ENCODE data around the gene ASB16.

Gene ASB16

GRCh38 chr17:44213403-44214229 is 43.1 kb downstream of the ASB16 start:
- Histone ChIP-seq H3K4me3 (ENCODE audit: low read length) (no peak overlapping the region), H3K18ac (ENCODE audit: low read length) (no peak overlapping the region), H3K56ac (ENCODE audit: low read length) (no peak overlapping the region), H3K36me3 (ENCODE audit: control insufficient read depth, insufficient read depth, low read length) (peaks cover 20% of the 10 kb centered on the region), H3K4me2 (ENCODE audit: low read length) (no peak overlapping the region), H3K9ac (ENCODE audit: low read length) (no peak overlapping the region), H3K4ac (ENCODE audit: low read depth, low read length) (no peak overlapping the region), H4K5ac (ENCODE audit: low read length) (no peak overlapping the region), H3K27me3 (ENCODE audit: insufficient read depth, low read length, poor library complexity) (no peaks in the 10 kb centered on the region), H2BK120ac (ENCODE audit: low read depth, low read length) (no peak overlapping the region), H4K8ac (ENCODE audit: low read depth, low read length) (no peak overlapping the region), H2AK5ac (ENCODE audit: low read length) (no peak overlapping the region), H2BK5ac (ENCODE audit: low read length) (no peak overlapping the region), H3K79me1 (ENCODE audit: low read length) (peaks cover 17% of the 10 kb centered on the region), H3K4me1 (ENCODE audit: control insufficient read depth, low read depth, low read length) (no peaks in the 10 kb centered on the region), H3K27ac (ENCODE audit: low read depth, low read length) (no peak overlapping the region), H3K23ac (ENCODE audit: low read length) (no peak overlapping the region), H2BK15ac (replicated peaks; ENCODE audit: low read depth) (no peak overlapping the region), H3K79me2 (ENCODE audit: control insufficient read depth, insufficient read depth, low read length) (peaks cover 17% of the 10 kb centered on the region)
- DNase-seq, result no peak
- WGBS (ENCODE audit: extremely low coverage, insufficient coverage, low lambda C conversion rate), result no CpG with 5 or more reads among the region's 15 CpGs

DNA sequence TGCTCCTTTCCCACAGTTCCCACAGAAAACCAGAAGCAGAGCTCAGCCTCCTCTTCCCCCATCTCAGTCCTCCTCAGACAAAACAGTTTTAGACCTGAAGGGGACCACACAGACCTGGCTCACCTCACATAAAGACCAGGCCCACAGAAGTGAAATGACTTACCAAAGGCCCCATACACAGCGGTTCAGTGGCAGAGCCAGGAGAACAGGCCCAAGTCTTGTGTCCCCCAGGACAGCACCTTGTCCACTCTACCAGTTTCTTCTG is 43.7 kb downstream of the ASB16 start:
- no peak overlapping the region for H2BK120ac ChIP-seq (ENCODE audit: low read depth, low read length)
- H2BK15ac ChIP-seq (replicated peaks; ENCODE audit: low read depth), result no peak overlapping the region
- H4K8ac ChIP-seq (ENCODE audit: low read depth, low read length), result no peak overlapping the region
- no peak overlapping the region for H2AK5ac ChIP-seq (ENCODE audit: low read length)
- peaks cover 18% of the 10 kb centered on the region for H3K36me3 ChIP-seq (ENCODE audit: control insufficient read depth, insufficient read depth, low read length)
- no peak overlapping the region for H3K4me3 ChIP-seq (ENCODE audit: low read length)
- H4K5ac ChIP-seq (ENCODE audit: low read length), result no peak overlapping the region
- peaks cover 19% of the 10 kb centered on the region for H3K79me2 ChIP-seq (ENCODE audit: control insufficient read depth, insufficient read depth, low read length)
- peaks cover 17% of the 10 kb centered on the region for H3K79me1 ChIP-seq (ENCODE audit: low read length)
- H3K9ac ChIP-seq (ENCODE audit: low read length), result no peak overlapping the region
- H3K4me1 ChIP-seq (ENCODE audit: control insufficient read depth, low read depth, low read length), result no peaks in the 10 kb centered on the region
- H3K27me3 ChIP-seq (ENCODE audit: insufficient read depth, low read length, poor library complexity), result no peaks in the 10 kb centered on the region
- no peak overlapping the region for H2BK5ac ChIP-seq (ENCODE audit: low read length)
- no peak overlapping the region for H3K27ac ChIP-seq (ENCODE audit: low read depth, low read length)
- H3K4me2 ChIP-seq (ENCODE audit: low read length), result no peak overlapping the region
- H3K56ac ChIP-seq (ENCODE audit: low read length), result no peak overlapping the region
- no peak overlapping the region for H3K18ac ChIP-seq (ENCODE audit: low read length)
- no CpG with 5 or more reads among the region's 1 CpG for WGBS (ENCODE audit: extremely low coverage, insufficient coverage, low lambda C conversion rate)
- DNase-seq, result no peak
- H3K4ac ChIP-seq (ENCODE audit: low read depth, low read length), result no peak overlapping the region
- no peak overlapping the region for H3K23ac ChIP-seq (ENCODE audit: low read length)

GRCh38 chr17:44214896-44215295 is 44.4 kb downstream of the ASB16 start:
- no peak overlapping the region for H4K8ac ChIP-seq (ENCODE audit: low read depth, low read length)

DNA sequence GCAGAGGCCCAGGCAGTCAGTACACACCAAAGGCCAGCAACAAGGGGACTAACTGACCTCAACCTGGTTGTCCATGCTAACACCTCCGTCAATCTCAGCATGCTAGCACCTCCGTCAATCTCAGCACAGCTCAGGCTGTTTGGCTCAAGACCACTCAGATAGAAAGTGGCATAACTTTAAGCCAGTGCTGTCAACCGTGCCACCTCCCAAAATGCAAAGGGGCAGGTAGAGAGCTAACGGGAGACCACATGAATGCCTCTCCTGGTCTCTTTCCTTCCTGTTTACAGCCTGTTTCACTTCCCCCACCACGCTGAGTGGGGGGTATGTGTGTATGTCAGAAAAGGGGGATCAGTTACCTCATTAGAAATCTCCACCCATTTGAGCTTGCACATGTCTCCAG is 45.7 kb downstream of the ASB16 start:
- no peak overlapping the region for H3K4ac ChIP-seq (ENCODE audit: low read depth, low read length)
- H3K79me2 ChIP-seq (ENCODE audit: control insufficient read depth, insufficient read depth, low read length), result peaks cover 25% of the 10 kb centered on the region
- H2BK15ac ChIP-seq (replicated peaks; ENCODE audit: low read depth), result no peak overlapping the region
- H3K4me2 ChIP-seq (ENCODE audit: low read length), result no peak overlapping the region
- no peak overlapping the region for H2AK5ac ChIP-seq (ENCODE audit: low read length)
- no peak overlapping the region for H3K27ac ChIP-seq (ENCODE audit: low read depth, low read length)
- H3K4me1 ChIP-seq (ENCODE audit: control insufficient read depth, low read depth, low read length), result no peaks in the 10 kb centered on the region
- H4K5ac ChIP-seq (ENCODE audit: low read length), result no peak overlapping the region
- H3K23ac ChIP-seq (ENCODE audit: low read length), result no peak overlapping the region
- H3K36me3 ChIP-seq (ENCODE audit: control insufficient read depth, insufficient read depth, low read length), result peaks cover 16% of the 10 kb centered on the region
- H2BK120ac ChIP-seq (ENCODE audit: low read depth, low read length), result no peak overlapping the region
- H2BK5ac ChIP-seq (ENCODE audit: low read length), result no peak overlapping the region
- no peak overlapping the region for H3K4me3 ChIP-seq (ENCODE audit: low read length)
- no peak overlapping the region for H4K8ac ChIP-seq (ENCODE audit: low read depth, low read length)
- no peak for DNase-seq
- WGBS (ENCODE audit: extremely low coverage, insufficient coverage, low lambda C conversion rate), result no CpG with 5 or more reads among the region's 5 CpGs
- H3K56ac ChIP-seq (ENCODE audit: low read length), result no peak overlapping the region
- no peak overlapping the region for H3K18ac ChIP-seq (ENCODE audit: low read length)
- no peaks in the 10 kb centered on the region for H3K27me3 ChIP-seq (ENCODE audit: insufficient read depth, low read length, poor library complexity)
- peaks cover 14% of the 10 kb centered on the region for H3K79me1 ChIP-seq (ENCODE audit: low read length)
- H3K9ac ChIP-seq (ENCODE audit: low read length), result no peak overlapping the region

More at GRCh38 chr17:44214896-44215295, 44.4 kb downstream of the ASB16 start:
- Histone ChIP-seq H2BK15ac (replicated peaks; ENCODE audit: low read depth) (no peak overlapping the region), H3K23ac (ENCODE audit: low read length) (no peak overlapping the region), H3K4me1 (ENCODE audit: control insufficient read depth, low read depth, low read length) (no peaks in the 10 kb centered on the region), H2AK5ac (ENCODE audit: low read length) (no peak overlapping the region), H4K5ac (ENCODE audit: low read length) (no peak overlapping the region), H3K9ac (ENCODE audit: low read length) (no peak overlapping the region), H3K18ac (ENCODE audit: low read length) (no peak overlapping the region), H3K79me1 (ENCODE audit: low read length) (peaks cover 14% of the 10 kb centered on the region), H3K56ac (ENCODE audit: low read length) (no peak overlapping the region), H3K79me2 (ENCODE audit: control insufficient read depth, insufficient read depth, low read length) (peaks cover 20% of the 10 kb centered on the region), H3K27ac (ENCODE audit: low read depth, low read length) (no peak overlapping the region), H3K4me3 (ENCODE audit: low read length) (no peak overlapping the region), H3K4ac (ENCODE audit: low read depth, low read length) (no peak overlapping the region), H3K27me3 (ENCODE audit: insufficient read depth, low read length, poor library complexity) (no peaks in the 10 kb centered on the region), H3K36me3 (ENCODE audit: control insufficient read depth, insufficient read depth, low read length) (peaks cover 16% of the 10 kb centered on the region), H3K4me2 (ENCODE audit: low read length) (no peak overlapping the region), H2BK5ac (ENCODE audit: low read length) (no peak overlapping the region), H2BK120ac (ENCODE audit: low read depth, low read length) (no peak overlapping the region)
- no CpG with 5 or more reads among the region's 6 CpGs for WGBS (ENCODE audit: extremely low coverage, insufficient coverage, low lambda C conversion rate)
- DNase-seq, result no peak

DNA sequence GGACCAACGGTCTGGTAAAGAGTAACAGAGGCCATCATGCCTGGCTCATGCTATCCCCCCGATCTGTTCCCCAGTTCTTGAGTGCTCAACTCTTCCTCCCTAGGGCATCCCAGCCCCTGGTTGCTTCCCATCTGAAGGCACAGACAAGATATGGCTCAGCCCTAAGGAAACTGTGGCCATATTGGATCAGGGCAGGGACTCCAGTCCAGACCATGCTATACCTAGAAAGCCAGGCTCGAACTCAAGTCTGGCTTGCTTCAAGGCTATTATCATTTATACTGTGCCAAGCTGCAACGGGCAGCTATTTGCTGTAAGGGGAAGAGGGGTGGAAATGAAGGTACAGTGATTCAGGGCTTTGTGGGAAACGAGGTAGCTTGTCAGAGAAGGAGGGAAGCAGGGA is 46.2 kb downstream of the ASB16 start:
- WGBS (ENCODE audit: extremely low coverage, insufficient coverage, low lambda C conversion rate), result no CpG with 5 or more reads among the region's 5 CpGs
- no peak overlapping the region for H3K56ac ChIP-seq (ENCODE audit: low read length)
- H4K8ac ChIP-seq (ENCODE audit: low read depth, low read length), result no peak overlapping the region
- no peak overlapping the region for H3K23ac ChIP-seq (ENCODE audit: low read length)
- no peak overlapping the region for H2BK120ac ChIP-seq (ENCODE audit: low read depth, low read length)
- peak overlapping the region; percentile 75 for H3K9ac ChIP-seq (ENCODE audit: low read length)
- no peak overlapping the region for H3K4me3 ChIP-seq (ENCODE audit: low read length)
- no peaks in the 10 kb centered on the region for H3K4me1 ChIP-seq (ENCODE audit: control insufficient read depth, low read depth, low read length)
- no peak overlapping the region for H3K4me2 ChIP-seq (ENCODE audit: low read length)
- DNase-seq, result no peak
- H3K27ac ChIP-seq (ENCODE audit: low read depth, low read length), result no peak overlapping the region
- H2AK5ac ChIP-seq (ENCODE audit: low read length), result no peak overlapping the region
- H3K27me3 ChIP-seq (ENCODE audit: insufficient read depth, low read length, poor library complexity), result no peaks in the 10 kb centered on the region
- no peak overlapping the region for H3K18ac ChIP-seq (ENCODE audit: low read length)
- H4K5ac ChIP-seq (ENCODE audit: low read length), result no peak overlapping the region
- H2BK5ac ChIP-seq (ENCODE audit: low read length), result no peak overlapping the region
- peaks cover 25% of the 10 kb centered on the region for H3K79me2 ChIP-seq (ENCODE audit: control insufficient read depth, insufficient read depth, low read length)
- H2BK15ac ChIP-seq (replicated peaks; ENCODE audit: low read depth), result no peak overlapping the region
- peaks cover 16% of the 10 kb centered on the region for H3K36me3 ChIP-seq (ENCODE audit: control insufficient read depth, insufficient read depth, low read length)
- H3K79me1 ChIP-seq (ENCODE audit: low read length), result peaks cover 14% of the 10 kb centered on the region
- H3K4ac ChIP-seq (ENCODE audit: low read depth, low read length), result no peak overlapping the region

Measured in mesendoderm (in vitro differentiated cells).